ENCODE data around the gene ZNF593. TPM values are rescaled to one million over a fixed set of nuclear protein-coding genes. Genes with fewer than 3 reads are reported as not detected.

Gene ZNF593
- total and polyA plus RNA-seq, 9 of the 15 experiments (the other 6 are each of a cell fraction or from before 2014, with no cell fraction given): 9.8 to 334 (median 48.2) TPM

GRCh38 chr1:26190373-26190987 lies 20.8 kb downstream of the ZNF593 start, which contains the start of gene CATSPER4 (continued):
- TF ChIP-seq SPI1 (IDR thresholded peaks at IDR 0.05; ENCODE audit: borderline replicate concordance, low read depth, low read length) (no peak), RNF2 (IDR thresholded peaks at IDR 0.05) (no peak), HNRNPUL1 (IDR thresholded peaks at IDR 0.05; ENCODE audit: low read length) (no peak), ZFP30 (CRISPR knock-in tag; IDR thresholded peaks at IDR 0.05; ENCODE audit: borderline replicate concordance) (no peak), MLLT1 (IDR thresholded peaks at IDR 0.05) (0 out of 4 replicates have a peak, but pooled peaks of 1 of the 2 experiments have one; percentile 48), BRD4 (IDR thresholded peaks at IDR 0.05) (no peak), PCBP2 (IDR thresholded peaks at IDR 0.05; ENCODE audit: low read depth, low read length, poor library complexity, severe bottlenecking) (no peak), SMC3 (conservative IDR thresholded peaks at IDR 0.05; ENCODE audit: insufficient read depth, low read depth, low read length) (peak; percentile 56), RCOR1 (IDR thresholded peaks at IDR 0.05; ENCODE audit: borderline replicate concordance in 1 of 2, low read depth in 2 of 2, low read length in 2 of 2) (peak in 1 of 2 experiments; percentile 58; a peak in 1 of 4 replicates), CTBP1 (IDR thresholded peaks at IDR 0.05; ENCODE audit: borderline replicate concordance) (peak; percentile 97), REST (IDR thresholded peaks at IDR 0.05; ENCODE audit: borderline replicate concordance) (peak; percentile 82), REST (CRISPR knock-in tag; IDR thresholded peaks at IDR 0.05; ENCODE audit: low read depth) (no peak), MAZ (CRISPR knock-in tag; conservative IDR thresholded peaks at IDR 0.05 in 1 of 2, IDR thresholded peaks at IDR 0.05 in 1 of 2) (peak in 1 of 2 experiments; percentile 47; a peak in 2 of 4 replicates)
- TF ChIP-seq, protein P1, sequence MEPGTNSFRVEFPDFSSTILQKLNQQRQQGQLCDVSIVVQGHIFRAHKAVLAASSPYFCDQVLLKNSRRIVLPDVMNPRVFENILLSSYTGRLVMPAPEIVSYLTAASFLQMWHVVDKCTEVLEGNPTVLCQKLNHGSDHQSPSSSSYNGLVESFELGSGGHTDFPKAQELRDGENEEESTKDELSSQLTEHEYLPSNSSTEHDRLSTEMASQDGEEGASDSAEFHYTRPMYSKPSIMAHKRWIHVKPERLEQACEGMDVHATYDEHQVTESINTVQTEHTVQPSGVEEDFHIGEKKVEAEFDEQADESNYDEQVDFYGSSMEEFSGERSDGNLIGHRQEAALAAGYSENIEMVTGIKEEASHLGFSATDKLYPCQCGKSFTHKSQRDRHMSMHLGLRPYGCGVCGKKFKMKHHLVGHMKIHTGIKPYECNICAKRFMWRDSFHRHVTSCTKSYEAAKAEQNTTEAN (CRISPR knock-in tag; IDR thresholded peaks at IDR 0.05): no peak
- TF ChIP-seq, protein P2, sequence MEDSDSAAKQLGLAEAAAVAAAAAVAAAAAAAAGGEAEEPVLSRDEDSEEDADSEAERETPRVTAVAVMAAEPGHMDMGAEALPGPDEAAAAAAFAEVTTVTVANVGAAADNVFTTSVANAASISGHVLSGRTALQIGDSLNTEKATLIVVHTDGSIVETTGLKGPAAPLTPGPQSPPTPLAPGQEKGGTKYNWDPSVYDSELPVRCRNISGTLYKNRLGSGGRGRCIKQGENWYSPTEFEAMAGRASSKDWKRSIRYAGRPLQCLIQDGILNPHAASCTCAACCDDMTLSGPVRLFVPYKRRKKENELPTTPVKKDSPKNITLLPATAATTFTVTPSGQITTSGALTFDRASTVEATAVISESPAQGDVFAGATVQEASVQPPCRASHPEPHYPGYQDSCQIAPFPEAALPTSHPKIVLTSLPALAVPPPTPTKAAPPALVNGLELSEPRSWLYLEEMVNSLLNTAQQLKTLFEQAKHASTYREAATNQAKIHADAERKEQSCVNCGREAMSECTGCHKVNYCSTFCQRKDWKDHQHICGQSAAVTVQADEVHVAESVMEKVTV (CRISPR knock-in tag; IDR thresholded peaks at IDR 0.05): 0 out of 2 replicates have a peak, but pooled peaks have one; percentile 10
